SK-N-SH treated with all-trans-retinoic acid at 6 μM for 48 hours (cell line): ENCODE results near the gene FDXR.

Experiments
- ATAC-seq: fragments of 200-7000 bp; cut with Tn5 transposase; 3 replicates; pipeline ENCODE4 v1.9.1; 2020; ENCODE audit warnings: mild to moderate bottlenecking, moderate library complexity
- ARNTL ChIP-seq: fragments of 450-650 bp; formaldehyde crosslinking; IDR thresholded peaks from 2 replicates; pipeline ENCODE4 v1.5.0; 2020; ENCODE audit warnings: low read depth, mild to moderate bottlenecking, moderate library complexity, borderline replicate concordance
- BACH2 ChIP-seq: fragments of 250-450 bp; sonication (Bioruptor Pico); IDR thresholded peaks from 2 replicates; pipeline ENCODE4 v1.9.0; 2021; ENCODE audit warnings: mild to moderate bottlenecking, borderline replicate concordance
- CSDC2 ChIP-seq: fragments of 250-450 bp; sonication (Bioruptor Pico); IDR thresholded peaks from 2 replicates; pipeline ENCODE4 v1.5.0; 2020; ENCODE audit warnings: mild to moderate bottlenecking, moderate library complexity
- GLIS3 ChIP-seq: fragments of 250-450 bp; sonication (Bioruptor Pico); IDR thresholded peaks from 2 replicates; pipeline ENCODE4 v1.5.0; 2020; ENCODE audit warnings: mild to moderate bottlenecking, moderate library complexity
- ISL1 ChIP-seq: fragments of 250-450 bp; sonication (Bioruptor Pico); IDR thresholded peaks from 2 replicates; pipeline ENCODE4 v2.1.2; 2022; ENCODE audit warnings: mild to moderate bottlenecking, moderate library complexity
- OSR1 ChIP-seq: fragments of 250-450 bp; sonication (Bioruptor Pico); IDR thresholded peaks from 2 replicates; pipeline ENCODE4 v1.8.0; 2022; ENCODE audit warnings: moderate library complexity, mild to moderate bottlenecking, inconsistent platforms
- POU6F1 ChIP-seq: fragments of 250-450 bp; sonication (Bioruptor Pico); IDR thresholded peaks from 2 replicates; pipeline ENCODE4 v1.8.0; 2021; ENCODE audit warnings: low read depth, mild to moderate bottlenecking, moderate library complexity, borderline replicate concordance
- PPARA ChIP-seq: fragments of 250-450 bp; sonication (Bioruptor Pico); IDR thresholded peaks from 2 replicates; pipeline ENCODE4 v1.5.0; 2020; ENCODE audit warnings: mild to moderate bottlenecking, borderline replicate concordance
- RARB ChIP-seq: fragments of 250-450 bp; sonication (Bioruptor Pico); IDR thresholded peaks from 2 replicates; pipeline ENCODE4 v1.8.0; 2021; ENCODE audit warnings: mild to moderate bottlenecking, moderate library complexity
- SNAI2 ChIP-seq: fragments of 250-450 bp; sonication (Bioruptor Pico); IDR thresholded peaks from 2 replicates; pipeline ENCODE4 v1.5.0; 2020; ENCODE audit warnings: mild to moderate bottlenecking, moderate library complexity
- TCF4 ChIP-seq: fragments of 250-450 bp; sonication (Bioruptor Pico); IDR thresholded peaks from 2 replicates; pipeline ENCODE4 v1.8.0; 2021; ENCODE audit warnings: mild to moderate bottlenecking, moderate library complexity, borderline replicate concordance
- TOX ChIP-seq: fragments of 250-450 bp; sonication (Bioruptor Pico); IDR thresholded peaks from 2 replicates; pipeline ENCODE4 v1.8.0; 2021; ENCODE audit warnings: mild to moderate bottlenecking, moderate library complexity, borderline replicate concordance
- TSHZ2 ChIP-seq: fragments of 250-450 bp; sonication (Bioruptor Pico); IDR thresholded peaks from 2 replicates; pipeline ENCODE4 v1.5.0; 2020; ENCODE audit warnings: mild to moderate bottlenecking, moderate library complexity
- ZC3H10 ChIP-seq: fragments of 250-450 bp; sonication (Bioruptor Pico); IDR thresholded peaks from 2 replicates; pipeline ENCODE4 v1.5.1; 2021; ENCODE audit warnings: mild to moderate bottlenecking, moderate library complexity
- ZFP3 ChIP-seq: fragments of 250-450 bp; sonication (Bioruptor Pico); IDR thresholded peaks from 2 replicates; pipeline ENCODE4 v1.5.0; 2020; ENCODE audit warnings: mild to moderate bottlenecking, moderate library complexity
- ZFP30 ChIP-seq: fragments of 450-650 bp; formaldehyde crosslinking; IDR thresholded peaks from 2 replicates; pipeline ENCODE4 v1.5.0; 2022; ENCODE audit warnings: mild to moderate bottlenecking, moderate library complexity
- ZNF565 ChIP-seq: fragments of 450-650 bp; formaldehyde crosslinking; conservative IDR thresholded peaks from 2 replicates; pipeline ENCODE4 v1.5.0; 2020; ENCODE audit warnings: low read depth, mild to moderate bottlenecking, moderate library complexity
- ZNF70 ChIP-seq: fragments of 450-650 bp; formaldehyde crosslinking; IDR thresholded peaks from 2 replicates; pipeline ENCODE4 v1.5.0; 2020; ENCODE audit warnings: mild to moderate bottlenecking, moderate library complexity
- ZNF8 ChIP-seq: fragments of 450-650 bp; formaldehyde crosslinking; IDR thresholded peaks from 2 replicates; pipeline ENCODE4 v1.5.0; 2020; ENCODE audit warnings: mild to moderate bottlenecking, moderate library complexity
- TF ChIP-seq, protein P1 (sequence below): fragments of 250-450 bp; sonication (Bioruptor Pico); IDR thresholded peaks from 2 replicates; pipeline ENCODE4 v1.5.1; 2020; ENCODE audit warnings: low read depth, mild to moderate bottlenecking, moderate library complexity
- TF ChIP-seq, protein P2 (sequence below): fragments of 250-450 bp; sonication (Bioruptor Pico); IDR thresholded peaks from 2 replicates; pipeline ENCODE4 v1.5.1; 2021; ENCODE audit warnings: mild to moderate bottlenecking, moderate library complexity

FDXR gene

DNA sequence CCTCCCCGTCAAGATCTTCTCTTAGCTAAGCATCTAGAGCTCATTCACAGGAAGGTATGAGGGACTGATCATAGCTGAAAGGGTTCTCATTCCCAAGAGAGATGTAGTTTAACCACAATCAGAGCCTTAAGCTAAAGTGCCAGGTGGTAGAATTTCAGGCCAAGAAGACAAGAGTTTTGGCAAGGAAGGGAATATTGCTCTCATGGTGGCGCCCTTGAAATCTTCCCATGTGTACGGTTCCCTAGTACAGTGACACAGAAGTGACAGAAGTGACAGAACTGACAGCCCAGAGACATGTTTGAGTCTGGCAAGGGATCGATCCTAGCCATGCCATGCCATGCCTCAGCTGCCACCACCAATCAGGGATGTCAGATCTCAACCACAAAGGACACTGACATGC, 15.6 kb downstream of the FDXR start (continued):
- TF ChIP-seq, protein P1, sequence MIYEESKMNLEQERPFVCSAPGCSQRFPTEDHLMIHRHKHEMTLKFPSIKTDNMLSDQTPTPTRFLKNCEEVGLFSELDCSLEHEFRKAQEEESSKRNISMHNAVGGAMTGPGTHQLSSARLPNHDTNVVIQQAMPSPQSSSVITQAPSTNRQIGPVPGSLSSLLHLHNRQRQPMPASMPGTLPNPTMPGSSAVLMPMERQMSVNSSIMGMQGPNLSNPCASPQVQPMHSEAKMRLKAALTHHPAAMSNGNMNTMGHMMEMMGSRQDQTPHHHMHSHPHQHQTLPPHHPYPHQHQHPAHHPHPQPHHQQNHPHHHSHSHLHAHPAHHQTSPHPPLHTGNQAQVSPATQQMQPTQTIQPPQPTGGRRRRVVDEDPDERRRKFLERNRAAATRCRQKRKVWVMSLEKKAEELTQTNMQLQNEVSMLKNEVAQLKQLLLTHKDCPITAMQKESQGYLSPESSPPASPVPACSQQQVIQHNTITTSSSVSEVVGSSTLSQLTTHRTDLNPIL (CRISPR knock-in tag): no peak
- no peak for TF ChIP-seq ARNTL (CRISPR knock-in tag)
- TF ChIP-seq ISL1 (CRISPR knock-in tag): no peak

- ATAC-seq: no peak
- no peak for TF ChIP-seq TSHZ2
- no peak for TF ChIP-seq ZFP3 (CRISPR knock-in tag)
- TF ChIP-seq PPARA (CRISPR knock-in tag): no peak
- no peak for TF ChIP-seq TCF4 (CRISPR knock-in tag)
- no peak for TF ChIP-seq BACH2
- TF ChIP-seq, protein P2, sequence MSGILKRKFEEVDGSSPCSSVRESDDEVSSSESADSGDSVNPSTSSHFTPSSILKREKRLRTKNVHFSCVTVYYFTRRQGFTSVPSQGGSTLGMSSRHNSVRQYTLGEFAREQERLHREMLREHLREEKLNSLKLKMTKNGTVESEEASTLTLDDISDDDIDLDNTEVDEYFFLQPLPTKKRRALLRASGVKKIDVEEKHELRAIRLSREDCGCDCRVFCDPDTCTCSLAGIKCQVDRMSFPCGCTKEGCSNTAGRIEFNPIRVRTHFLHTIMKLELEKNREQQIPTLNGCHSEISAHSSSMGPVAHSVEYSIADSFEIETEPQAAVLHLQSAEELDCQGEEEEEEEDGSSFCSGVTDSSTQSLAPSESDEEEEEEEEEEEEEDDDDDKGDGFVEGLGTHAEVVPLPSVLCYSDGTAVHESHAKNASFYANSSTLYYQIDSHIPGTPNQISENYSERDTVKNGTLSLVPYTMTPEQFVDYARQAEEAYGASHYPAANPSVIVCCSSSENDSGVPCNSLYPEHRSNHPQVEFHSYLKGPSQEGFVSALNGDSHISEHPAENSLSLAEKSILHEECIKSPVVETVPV: no peak
- TF ChIP-seq, all 23 proteins: peak for 0
These were observed 16.7 kb downstream of the FDXR start for GRCh38 chr17:74856112-74856511.

- no peak for ATAC-seq
- no peak for TF ChIP-seq TCF4 (CRISPR knock-in tag)
- TF ChIP-seq, protein P1 (CRISPR knock-in tag): no peak
- no peak for TF ChIP-seq ZNF8 (CRISPR knock-in tag)
- TF ChIP-seq ZNF70 (CRISPR knock-in tag): no peak
- no peak for TF ChIP-seq ZFP30 (CRISPR knock-in tag)
- TF ChIP-seq SNAI2 (CRISPR knock-in tag): no peak
- no peak for TF ChIP-seq CSDC2
- TF ChIP-seq TOX (CRISPR knock-in tag): no peak
- no peak for TF ChIP-seq ZC3H10 (CRISPR knock-in tag)
- TF ChIP-seq GLIS3 (CRISPR knock-in tag): no peak
- TF ChIP-seq ZFP3 (CRISPR knock-in tag): no peak
- no peak for TF ChIP-seq ISL1 (CRISPR knock-in tag)
- TF ChIP-seq ARNTL (CRISPR knock-in tag): no peak
- TF ChIP-seq ZNF565: no peak
- TF ChIP-seq, all 23 proteins: peak for 0
These were observed 17.5 kb downstream of the FDXR start for GRCh38 chr17:74855323-74855722.

DNA sequence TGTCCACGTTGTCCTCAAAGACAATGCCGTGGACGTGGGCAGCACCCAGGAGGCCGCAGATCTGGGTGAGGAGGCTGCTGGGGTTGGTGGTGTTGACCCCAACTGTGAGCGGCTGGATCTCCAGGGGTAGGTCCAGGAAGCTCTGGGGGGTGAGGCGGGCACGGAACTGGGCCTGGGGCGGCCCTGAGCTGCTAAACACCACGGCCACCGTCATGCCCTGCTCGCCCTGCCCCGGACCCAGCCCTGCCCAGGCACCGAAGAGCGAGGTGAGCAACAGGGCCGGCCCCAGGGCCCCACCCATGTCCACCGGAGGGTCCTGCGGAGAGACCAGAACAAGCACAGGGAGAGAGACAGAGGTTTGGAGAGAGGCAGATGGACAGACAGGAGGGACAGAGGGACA, 18.0 kb downstream of the FDXR start:
- TF ChIP-seq ZNF565 (no peak), ZC3H10 (CRISPR knock-in tag) (no peak), BACH2 (no peak), TOX (CRISPR knock-in tag) (no peak), SNAI2 (CRISPR knock-in tag) (no peak), POU6F1 (CRISPR knock-in tag) (no peak), RARB (CRISPR knock-in tag) (no peak), ZFP30 (CRISPR knock-in tag) (no peak), TCF4 (CRISPR knock-in tag) (no peak), ZFP3 (CRISPR knock-in tag) (no peak), GLIS3 (CRISPR knock-in tag) (no peak), OSR1 (no peak), ZNF8 (CRISPR knock-in tag) (no peak), ARNTL (CRISPR knock-in tag) (no peak), PPARA (CRISPR knock-in tag) (no peak)
- TF ChIP-seq, protein P1 (CRISPR knock-in tag): no peak
- ATAC-seq: no peak
